Caco-2 (cell line): ENCODE results near the gene HELLS. TPM values are rescaled to one million over a fixed set of nuclear protein-coding genes. Genes with fewer than 3 reads are reported as not detected.

Experiments
- BruUV-seq: library from RNA; stranded (reverse); fragments of 400-500 nt; replicated peaks from 2 replicates; lab custom pipeline; 2021; lab: Mats Ljungman, UMichigan
- CTCF ChIA-PET: fragments of 300-600 bp; sonication (Branson Sonifier 250); formaldehyde crosslinking; loops from one replicate; lab custom pipeline; 2022; ENCODE audit warnings: antibody characterized with exemption; lab: Charles Lee
- POLR2A ChIA-PET: fragments of 300-600 bp; sonication (Branson Sonifier 250); formaldehyde crosslinking; loops from one replicate; lab custom pipeline; 2022; ENCODE audit warnings: antibody characterized with exemption; lab: Charles Lee
- DNase-seq, 2 experiments: peaks; one replicate each; pipeline versions ENCODE4 v3.0.0 to v3.0.0-alpha.2; 2020 to 2022
- H3K27me3 ChIP-seq: replicated peaks from 2 replicates; pipeline ENCODE4 v1.6.0; 2011; ENCODE audit warnings: low read length; ENCODE audit not compliant: control insufficient read depth, insufficient read depth
- H3K36me3 ChIP-seq: 2 replicates; pipeline ENCODE4 v1.5.1; 2011; ENCODE audit warnings: low read length; ENCODE audit not compliant: control insufficient read depth, insufficient read depth
- H3K4me1 ChIP-seq: fragments of 250-450 bp; sonication (Bioruptor Pico); 2 replicates; pipeline ENCODE4 v1.5.1; 2020; ENCODE audit warnings: mild to moderate bottlenecking
- H3K4me3 ChIP-seq: 2 replicates; pipeline ENCODE4 v1.5.1; 2011; ENCODE audit warnings: low read depth, mild to moderate bottlenecking, control low read depth, low read length
- H3K9me3 ChIP-seq: fragments of 250-450 bp; sonication (Bioruptor Pico); 2 replicates; pipeline ENCODE4 v1.5.1; 2020; ENCODE audit warnings: mild to moderate bottlenecking, moderate library complexity
- H3K27ac Mint-ChIP-seq: one replicate; pipeline ENCODE4 v1.8.0; 2022; ENCODE audit warnings: mixed read lengths; ENCODE audit not compliant: unreplicated experiment
- H3K27me3 Mint-ChIP-seq: one replicate; pipeline ENCODE4 v1.8.0; 2022; ENCODE audit warnings: mixed read lengths; ENCODE audit not compliant: insufficient read depth, unreplicated experiment
- H3K36me3 Mint-ChIP-seq: one replicate; pipeline ENCODE4 v1.8.0; 2022; ENCODE audit warnings: mild to moderate bottlenecking, mixed read lengths; ENCODE audit not compliant: insufficient read depth, unreplicated experiment
- H3K4me1 Mint-ChIP-seq: one replicate; pipeline ENCODE4 v1.8.0; 2022; ENCODE audit warnings: low read depth, mixed read lengths; ENCODE audit not compliant: unreplicated experiment
- H3K4me3 Mint-ChIP-seq: one replicate; pipeline ENCODE4 v1.8.0; 2022; ENCODE audit warnings: mild to moderate bottlenecking, moderate library complexity, mixed read lengths; ENCODE audit not compliant: unreplicated experiment
- H3K9me3 Mint-ChIP-seq: one replicate; pipeline ENCODE4 v1.8.0; 2022; ENCODE audit warnings: mixed read lengths; ENCODE audit not compliant: unreplicated experiment
- intact Hi-C: fragments of 100-400 bp; cut with micrococcal nuclease; formaldehyde crosslinking; loops from one replicate; pipeline ENCODE4 v1.10.0; 2022; ENCODE audit not compliant: unreplicated experiment
- total RNA-seq: library from RNA; stranded (reverse); gene quantifications from 2 replicates; pipeline ENCODE4 v1.2.3, GENCODE V29; 2022
- TF ChIP-seq, protein P1 (sequence below), 2 experiments: fragments of 200-600 bp in 1 of 2; IDR thresholded peaks; 1 replicate in 1 of 2; 2 replicates in 1 of 2; pipeline versions ENCODE4 v1.5.1 to v1.8.0; 2011 to 2022; ENCODE audit warnings: antibody characterized with exemption in 1 of 2, control low read depth in 1 of 2, inconsistent platforms in 1 of 2, low read depth in 1 of 2, low read length in 1 of 2, mild to moderate bottlenecking in 1 of 2, moderate library complexity in 1 of 2; ENCODE audit not compliant: insufficient read depth in 1 of 2, severe bottlenecking in 1 of 2, unreplicated experiment in 1 of 2

Gene HELLS
- total RNA-seq, 1 experiment from 2014 or later, result 189 TPM

- no peaks in the 10 kb centered on the region for H3K9me3 Mint-ChIP-seq
- intact Hi-C loops, result no loop called here
- H3K4me3 ChIP-seq, result no peak overlapping the region
- H3K4me3 Mint-ChIP-seq, result no peak overlapping the region
- no peaks in the 10 kb centered on the region for H3K36me3 ChIP-seq
- no peaks in the 10 kb centered on the region for H3K4me1 ChIP-seq
- no peaks in the 10 kb centered on the region for H3K9me3 ChIP-seq
- TF ChIP-seq, protein P1, sequence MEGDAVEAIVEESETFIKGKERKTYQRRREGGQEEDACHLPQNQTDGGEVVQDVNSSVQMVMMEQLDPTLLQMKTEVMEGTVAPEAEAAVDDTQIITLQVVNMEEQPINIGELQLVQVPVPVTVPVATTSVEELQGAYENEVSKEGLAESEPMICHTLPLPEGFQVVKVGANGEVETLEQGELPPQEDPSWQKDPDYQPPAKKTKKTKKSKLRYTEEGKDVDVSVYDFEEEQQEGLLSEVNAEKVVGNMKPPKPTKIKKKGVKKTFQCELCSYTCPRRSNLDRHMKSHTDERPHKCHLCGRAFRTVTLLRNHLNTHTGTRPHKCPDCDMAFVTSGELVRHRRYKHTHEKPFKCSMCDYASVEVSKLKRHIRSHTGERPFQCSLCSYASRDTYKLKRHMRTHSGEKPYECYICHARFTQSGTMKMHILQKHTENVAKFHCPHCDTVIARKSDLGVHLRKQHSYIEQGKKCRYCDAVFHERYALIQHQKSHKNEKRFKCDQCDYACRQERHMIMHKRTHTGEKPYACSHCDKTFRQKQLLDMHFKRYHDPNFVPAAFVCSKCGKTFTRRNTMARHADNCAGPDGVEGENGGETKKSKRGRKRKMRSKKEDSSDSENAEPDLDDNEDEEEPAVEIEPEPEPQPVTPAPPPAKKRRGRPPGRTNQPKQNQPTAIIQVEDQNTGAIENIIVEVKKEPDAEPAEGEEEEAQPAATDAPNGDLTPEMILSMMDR (IDR thresholded peaks at IDR 0.05; ENCODE audit: insufficient read depth in 1 of 2, low read depth in 1 of 2, low read length in 1 of 2, severe bottlenecking in 1 of 2, unreplicated experiment in 1 of 2), result no peak
- ChIA-PET POLR2A (no interaction called here), CTCF (no interaction called here)
- H3K36me3 Mint-ChIP-seq, result peaks cover 87% of the 10 kb centered on the region
- DNase-seq, result no peak
- BruUV-seq, result no TSS peak
- H3K27ac Mint-ChIP-seq, result no peak overlapping the region
- no peaks in the 10 kb centered on the region for H3K27me3 Mint-ChIP-seq
- no peaks in the 10 kb centered on the region for H3K27me3 ChIP-seq
- H3K4me1 Mint-ChIP-seq, result no peaks in the 10 kb centered on the region
These were observed 61.5 kb downstream of the HELLS start for GRCh38 chr10:94607111-94607510.

DNA sequence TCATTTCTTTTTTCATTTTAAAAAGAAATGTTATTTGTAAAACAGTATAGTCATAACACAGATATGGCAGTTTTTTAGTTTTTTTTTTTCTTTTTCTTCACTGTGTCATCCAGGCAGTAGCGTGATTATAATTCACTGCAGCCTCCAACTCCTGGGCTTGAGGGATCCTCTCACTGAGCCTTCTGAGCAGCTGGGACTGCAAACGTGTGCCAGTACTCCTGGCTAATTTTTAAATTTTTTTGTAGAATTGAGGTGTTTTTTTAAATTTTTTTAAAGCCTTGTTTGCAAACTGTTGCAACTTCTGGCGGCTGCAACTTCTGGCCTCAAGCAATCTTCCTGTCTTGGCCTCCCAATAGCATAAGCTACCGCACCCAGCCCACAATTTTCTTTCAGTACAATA, 63.0 kb downstream of the HELLS start:
- Histone ChIP-seq H3K9me3 (no peaks in the 10 kb centered on the region), H3K4me3 (no peak overlapping the region), H3K27me3 (no peaks in the 10 kb centered on the region), H3K36me3 (no peaks in the 10 kb centered on the region), H3K4me1 (no peaks in the 10 kb centered on the region)
- no peak overlapping the region for H3K27ac Mint-ChIP-seq
- intact Hi-C loops, result no loop called here
- no TSS peak for BruUV-seq
- H3K36me3 Mint-ChIP-seq, result peaks cover 77% of the 10 kb centered on the region
- ChIA-PET POLR2A (no interaction called here), CTCF (no interaction called here)
- H3K9me3 Mint-ChIP-seq, result no peaks in the 10 kb centered on the region
- TF ChIP-seq, protein P1 (IDR thresholded peaks at IDR 0.05; ENCODE audit: insufficient read depth in 1 of 2, low read depth in 1 of 2, low read length in 1 of 2, severe bottlenecking in 1 of 2, unreplicated experiment in 1 of 2), result no peak
- no peaks in the 10 kb centered on the region for H3K4me1 Mint-ChIP-seq
- no peak overlapping the region for H3K4me3 Mint-ChIP-seq
- no peaks in the 10 kb centered on the region for H3K27me3 Mint-ChIP-seq
- DNase-seq, result no peak

DNA sequence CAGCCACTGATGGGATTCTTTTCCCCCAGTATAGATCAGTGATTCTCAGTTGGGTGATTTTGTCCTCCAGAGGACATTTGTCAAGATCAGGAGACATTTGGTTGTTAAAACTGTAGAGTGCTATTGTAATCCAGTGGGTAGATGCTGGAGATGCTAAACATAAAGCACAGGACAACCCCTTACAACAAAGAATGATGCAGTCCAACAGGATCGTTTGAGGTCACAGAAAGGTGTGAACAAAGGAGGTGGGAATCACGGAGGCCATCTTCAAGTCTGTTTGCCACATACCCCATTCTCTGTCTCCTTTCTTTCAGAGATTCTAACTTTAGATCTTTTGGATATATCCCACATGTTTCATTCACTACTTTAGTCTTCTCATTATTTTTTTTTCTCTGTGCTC, 69.0 kb downstream of the HELLS start:
- H3K27me3 ChIP-seq, result no peaks in the 10 kb centered on the region
- no peaks in the 10 kb centered on the region for H3K9me3 ChIP-seq
- H3K4me3 ChIP-seq, result no peak overlapping the region
- POLR2A ChIA-PET, result no interaction called here
- Mint-ChIP-seq H3K4me1 (peaks cover 6% of the 10 kb centered on the region), H3K4me3 (no peak overlapping the region), H3K36me3 (peaks cover 54% of the 10 kb centered on the region), H3K9me3 (no peaks in the 10 kb centered on the region), H3K27ac (no peak overlapping the region), H3K27me3 (no peaks in the 10 kb centered on the region)
- no peaks in the 10 kb centered on the region for H3K36me3 ChIP-seq
- H3K4me1 ChIP-seq, result no peaks in the 10 kb centered on the region
- DNase-seq, result no peak
- TF ChIP-seq, protein P1 (IDR thresholded peaks at IDR 0.05; ENCODE audit: insufficient read depth in 1 of 2, low read depth in 1 of 2, low read length in 1 of 2, severe bottlenecking in 1 of 2, unreplicated experiment in 1 of 2), result no peak
- intact Hi-C loops, result no loop called here
- BruUV-seq, result no TSS peak
- CTCF ChIA-PET, result no interaction called here
